NCI-H2081 treated with DMSO at 0.1 percent for 48 hours (cell line): ENCODE results near the gene SRRM3.
"Not testable (repeated sequence)": the region's sequence is repeated elsewhere in the genome, so short reads cannot be mapped to it uniquely, and the experiment has no call there.

Source experiments
- DNase-seq: peaks from one replicate; lab custom pipeline; 2025; lab: John Stamatoyannopoulos, UW

Gene SRRM3

DNA sequence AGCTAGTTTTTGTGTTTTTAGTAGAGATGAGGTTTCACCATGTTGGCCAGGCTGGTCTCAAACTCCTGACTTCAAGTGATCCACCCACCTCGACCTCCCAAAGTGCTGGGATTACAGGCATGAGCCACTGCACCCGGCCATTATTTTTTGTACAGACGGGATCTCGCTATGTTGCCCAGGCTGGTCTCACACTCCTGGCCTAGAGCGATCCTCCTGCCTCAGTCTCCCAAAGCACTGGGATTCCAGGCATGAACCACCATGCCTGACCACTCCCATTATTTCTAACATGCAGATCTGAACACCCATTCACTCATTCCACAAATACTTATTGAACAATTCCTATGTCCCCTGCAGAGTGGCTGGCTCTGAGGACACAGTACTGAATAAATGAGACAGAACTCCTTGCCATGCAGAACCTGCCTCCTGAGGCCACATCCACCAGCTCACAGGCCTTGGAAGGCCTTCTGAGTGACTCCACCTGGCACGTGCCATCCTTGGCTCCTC lies 89.2 kb downstream of the SRRM3 start:
- not testable (repeated sequence) for DNase-seq

DNA sequence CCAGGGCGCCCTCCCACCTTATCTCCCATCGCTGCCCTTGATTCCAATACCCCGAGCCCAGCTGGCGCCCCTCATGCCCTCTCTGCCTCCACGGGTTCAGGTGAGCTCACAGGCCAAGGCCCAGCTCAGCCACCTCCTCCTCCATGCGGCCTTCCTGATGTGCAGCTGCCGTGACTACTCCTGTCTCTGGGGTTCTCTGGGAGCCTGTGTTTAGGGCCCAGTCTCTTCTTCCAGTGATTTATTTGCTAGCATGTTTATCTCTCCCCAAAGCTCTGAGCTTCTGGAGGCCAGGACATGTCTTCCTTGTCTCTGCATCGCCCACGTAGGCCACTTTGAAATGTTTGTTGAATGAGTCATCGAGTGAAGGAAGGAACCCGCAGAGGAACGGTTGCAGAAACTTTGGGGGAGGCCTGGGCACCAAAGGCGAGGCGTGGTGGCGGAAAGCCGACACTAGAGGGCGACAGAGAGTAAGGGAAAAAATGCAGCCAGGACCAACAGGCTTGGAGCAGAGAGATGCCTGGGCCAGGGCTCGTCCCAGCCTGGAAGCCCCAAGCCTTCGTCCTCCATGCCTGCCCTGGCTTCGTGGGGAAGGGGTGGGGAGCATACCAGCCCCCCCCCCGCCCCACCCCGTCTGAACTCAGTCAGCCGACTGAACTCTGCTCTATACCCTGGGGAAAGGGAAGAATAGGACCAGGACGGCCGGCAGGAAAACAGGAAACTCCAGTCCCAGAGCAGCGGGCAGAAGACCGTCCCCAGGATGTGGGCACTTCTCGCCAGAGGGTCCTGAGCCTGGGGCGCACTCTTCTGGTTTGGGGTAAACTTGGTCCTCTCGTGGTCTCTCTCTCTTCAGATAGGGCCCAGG lies 89.9 kb downstream of the SRRM3 start:
- peak; percentile 63 for DNase-seq

DNA sequence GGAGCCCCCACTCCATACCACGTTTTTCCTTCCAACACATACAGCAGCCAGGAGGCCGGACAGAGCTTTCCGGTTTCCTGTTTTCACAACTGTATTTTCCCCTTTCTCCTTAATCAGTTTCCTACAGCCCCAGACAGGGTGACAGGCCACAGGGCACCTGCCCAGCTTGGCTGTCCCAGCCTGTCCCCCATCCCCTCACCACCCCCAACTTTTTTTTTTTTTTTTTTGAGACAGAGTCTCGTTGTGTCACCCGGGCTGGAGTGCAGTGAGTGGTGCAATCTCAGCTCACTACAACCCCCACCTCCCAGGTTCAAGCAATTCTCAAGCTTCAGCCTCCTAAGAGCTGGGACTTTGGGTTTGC lies 90.5 kb downstream of the SRRM3 start:
- DNase-seq, result no peak

DNA sequence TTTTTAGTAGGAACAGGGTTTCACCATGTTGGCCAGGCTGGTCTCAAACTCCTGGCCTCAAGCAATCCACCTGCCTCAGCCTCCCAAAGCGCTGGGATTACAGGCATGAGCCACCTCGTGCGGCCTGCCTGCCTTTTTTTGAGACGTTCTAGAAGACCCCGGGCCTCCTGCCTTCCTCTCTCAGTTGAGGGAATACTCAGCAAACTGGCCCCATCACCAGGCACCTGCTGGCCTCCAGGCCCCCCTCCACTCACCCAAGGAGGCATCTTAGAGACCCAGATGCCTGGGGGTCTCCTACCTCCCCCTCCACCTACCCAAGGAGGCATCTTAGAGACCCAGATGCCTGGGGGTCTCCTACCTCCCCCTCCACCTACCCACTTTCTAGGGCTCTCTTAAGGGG lies 91.2 kb downstream of the SRRM3 start:
- DNase-seq, result not testable (repeated sequence)

DNA sequence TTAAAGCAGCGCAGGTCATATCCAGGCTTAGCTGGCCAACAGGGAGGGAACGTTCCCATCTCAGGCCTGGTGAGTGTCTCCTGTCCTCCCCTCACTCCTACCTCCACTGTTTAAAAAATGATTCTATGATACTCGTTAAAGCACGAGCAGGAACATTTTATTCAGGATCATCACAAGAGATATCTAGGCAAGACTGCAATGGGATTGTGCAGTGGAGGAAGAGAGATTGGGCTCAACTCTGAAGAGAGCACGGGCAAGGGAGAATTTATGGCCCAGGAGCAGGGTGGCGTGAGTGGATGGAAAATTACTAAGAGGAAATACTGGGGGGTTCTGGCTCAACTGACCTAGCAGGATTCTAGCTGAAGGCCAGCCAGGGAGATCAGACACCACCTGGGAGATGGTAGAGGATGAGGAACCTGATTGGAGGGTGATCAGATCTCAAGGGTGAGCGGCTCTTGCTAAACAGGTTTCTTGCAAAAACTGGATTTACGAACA lies 91.8 kb downstream of the SRRM3 start:
- DNase-seq, result no peak

DNA sequence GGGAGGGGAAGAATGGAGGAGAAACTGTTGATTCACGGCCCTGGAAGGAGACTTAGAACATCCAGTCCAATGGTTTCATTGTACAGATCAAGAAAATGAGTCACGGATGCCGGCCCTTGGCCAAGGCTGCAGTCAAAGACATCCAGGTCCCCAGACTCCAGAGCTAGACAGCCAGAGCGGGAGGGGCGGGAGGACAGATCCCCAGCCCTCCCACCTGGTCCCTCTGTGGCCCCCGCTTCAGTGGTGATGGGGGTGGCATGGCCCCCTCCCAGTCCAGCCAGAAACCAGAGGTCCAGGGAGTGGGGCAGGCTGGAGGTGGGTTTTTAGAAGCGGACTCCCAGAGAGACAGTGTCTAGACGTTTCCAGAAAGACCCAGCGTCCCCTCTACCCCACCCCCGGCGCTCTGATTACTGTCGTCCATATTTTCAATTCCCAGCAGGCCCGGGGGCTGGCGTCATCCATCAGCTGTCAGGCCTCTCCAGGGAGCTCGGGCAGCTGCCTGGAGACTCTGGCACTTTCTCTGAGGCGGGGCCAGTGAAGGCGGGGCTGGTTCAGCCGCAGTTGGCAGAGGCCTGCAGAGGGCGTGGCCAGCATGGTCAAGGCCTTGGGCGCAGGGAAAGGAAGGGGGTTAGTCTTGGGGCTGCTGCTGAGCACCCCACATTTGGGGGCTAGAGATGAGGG lies 92.8 kb downstream of the SRRM3 start:
- peak; percentile 66 for DNase-seq

DNA sequence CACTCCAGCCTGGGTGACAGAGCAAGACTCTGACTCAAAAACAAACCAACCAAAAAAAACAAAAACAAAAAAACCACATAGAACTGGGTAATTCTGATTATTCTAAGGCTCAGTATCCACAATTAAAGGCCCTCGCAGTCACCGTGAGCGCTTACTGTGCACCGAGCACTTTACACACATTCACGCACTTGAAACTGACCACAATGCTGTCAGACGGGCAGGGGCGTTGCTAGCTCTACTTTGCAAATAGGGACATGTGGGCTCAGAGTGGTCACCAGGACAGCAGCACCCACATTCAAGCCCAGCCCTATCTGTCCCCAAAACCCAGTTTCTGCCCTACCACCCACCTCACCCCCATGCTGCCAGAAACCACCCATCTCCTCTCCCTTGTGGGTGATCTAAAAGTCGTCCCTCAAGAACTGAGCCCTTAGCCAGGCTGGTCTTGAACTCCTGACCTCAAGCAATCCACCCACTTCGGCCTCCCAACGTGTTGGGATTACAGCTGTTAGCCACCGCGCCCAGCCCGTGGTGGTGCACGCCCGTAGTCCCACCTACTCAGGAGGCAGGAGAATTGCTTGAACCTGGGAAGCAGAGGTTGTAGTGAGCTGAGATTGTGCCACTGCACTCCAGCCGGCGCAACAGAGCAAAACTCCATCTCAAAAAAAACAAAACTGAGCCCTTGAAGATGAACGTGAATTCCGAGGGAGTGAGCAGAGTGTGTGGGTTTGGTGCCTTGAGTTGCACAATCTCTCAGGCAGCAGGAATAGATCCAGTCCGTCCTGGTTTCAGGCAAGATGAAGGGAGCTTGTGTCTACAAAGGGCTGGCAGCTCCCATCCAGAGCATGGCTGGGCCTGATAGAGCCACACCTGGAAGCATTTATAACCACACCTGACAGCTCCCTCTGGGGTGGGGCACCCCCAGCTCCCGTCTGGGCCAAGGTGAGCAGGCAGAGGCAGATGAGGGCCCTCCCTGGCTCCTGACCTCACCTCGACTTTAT lies 95.3 kb downstream of the SRRM3 start:
- DNase-seq, result no peak

DNA sequence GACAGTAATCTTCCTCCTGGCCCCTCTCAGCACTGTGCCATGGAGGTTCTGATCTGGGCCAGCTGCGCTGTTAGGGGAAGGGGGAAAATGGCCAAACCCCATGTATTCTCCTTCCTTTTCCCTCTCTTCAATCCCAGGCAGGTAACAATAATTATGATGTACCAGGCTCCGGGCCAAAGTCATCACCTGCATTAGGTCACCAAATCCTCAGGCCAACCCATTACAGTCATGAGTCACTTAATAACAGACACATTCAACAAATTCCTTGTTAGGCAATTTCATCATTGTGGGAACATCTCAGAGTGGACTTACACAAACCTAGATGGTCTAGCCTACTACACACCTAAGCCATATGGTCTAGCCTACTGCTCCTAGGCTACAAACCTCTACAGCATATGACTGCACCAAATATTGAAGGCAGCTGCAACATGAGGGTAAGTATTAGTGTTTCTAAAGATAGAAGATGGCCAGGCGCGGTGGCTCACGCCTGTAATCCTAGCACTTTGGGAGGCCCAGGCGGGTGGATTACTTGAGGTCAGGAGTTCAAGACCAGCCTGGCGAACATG lies 98.6 kb downstream of the SRRM3 start:
- no peak for DNase-seq

DNA sequence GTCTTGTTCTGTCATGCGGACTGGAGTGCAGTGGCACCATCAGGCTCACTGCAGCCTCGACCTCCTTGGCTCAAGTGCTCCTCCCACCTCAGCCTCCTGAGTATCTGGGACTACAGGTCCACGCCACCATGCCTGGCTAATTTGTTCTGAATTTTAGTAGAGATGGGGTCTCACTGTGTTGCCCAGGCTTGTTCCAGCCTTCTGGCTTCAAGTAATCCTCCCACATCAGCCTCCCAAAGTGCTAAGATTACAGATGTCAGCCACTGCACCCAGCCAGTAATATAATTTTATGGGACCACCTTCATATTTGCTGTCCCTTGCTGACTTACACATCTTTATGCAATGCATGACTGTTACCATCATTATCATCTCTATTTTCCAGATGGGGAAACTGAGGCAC lies 99.3 kb downstream of the SRRM3 start:
- no peak for DNase-seq

DNA sequence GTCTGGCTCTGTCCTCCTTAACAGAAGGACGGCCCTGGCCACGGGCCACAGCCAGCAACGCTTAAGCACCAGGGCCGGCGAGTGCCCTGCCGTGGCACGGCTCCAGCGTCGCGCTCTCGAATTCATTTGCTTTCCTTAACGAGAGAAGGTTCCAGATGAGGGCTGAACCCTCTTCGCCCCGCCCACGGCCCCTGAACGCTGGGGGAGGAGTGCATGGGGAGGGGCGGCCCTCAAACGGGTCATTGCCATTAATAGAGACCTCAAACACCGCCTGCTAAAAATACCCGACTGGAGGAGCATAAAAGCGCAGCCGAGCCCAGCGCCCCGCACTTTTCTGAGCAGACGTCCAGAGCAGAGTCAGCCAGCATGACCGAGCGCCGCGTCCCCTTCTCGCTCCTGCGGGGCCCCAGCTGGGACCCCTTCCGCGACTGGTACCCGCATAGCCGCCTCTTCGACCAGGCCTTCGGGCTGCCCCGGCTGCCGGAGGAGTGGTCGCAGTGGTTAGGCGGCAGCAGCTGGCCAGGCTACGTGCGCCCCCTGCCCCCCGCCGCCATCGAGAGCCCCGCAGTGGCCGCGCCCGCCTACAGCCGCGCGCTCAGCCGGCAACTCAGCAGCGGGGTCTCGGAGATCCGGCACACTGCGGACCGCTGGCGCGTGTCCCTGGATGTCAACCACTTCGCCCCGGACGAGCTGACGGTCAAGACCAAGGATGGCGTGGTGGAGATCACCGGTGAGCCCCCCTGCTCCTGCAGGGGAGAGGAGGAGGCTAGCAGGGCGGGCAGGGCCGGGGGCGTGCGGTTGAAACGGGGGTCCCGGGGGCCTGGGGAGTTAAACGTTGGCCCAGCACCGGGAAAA lies 100.9 kb downstream of the SRRM3 start, which contains the start of gene HSPB1:
TSS of gene HSPB1 (plus strand) at position 327 of the 855 bp plus-strand sequence. CDS start at position 367, 40 bp downstream.
- DNase-seq, result peak; percentile 51

DNA sequence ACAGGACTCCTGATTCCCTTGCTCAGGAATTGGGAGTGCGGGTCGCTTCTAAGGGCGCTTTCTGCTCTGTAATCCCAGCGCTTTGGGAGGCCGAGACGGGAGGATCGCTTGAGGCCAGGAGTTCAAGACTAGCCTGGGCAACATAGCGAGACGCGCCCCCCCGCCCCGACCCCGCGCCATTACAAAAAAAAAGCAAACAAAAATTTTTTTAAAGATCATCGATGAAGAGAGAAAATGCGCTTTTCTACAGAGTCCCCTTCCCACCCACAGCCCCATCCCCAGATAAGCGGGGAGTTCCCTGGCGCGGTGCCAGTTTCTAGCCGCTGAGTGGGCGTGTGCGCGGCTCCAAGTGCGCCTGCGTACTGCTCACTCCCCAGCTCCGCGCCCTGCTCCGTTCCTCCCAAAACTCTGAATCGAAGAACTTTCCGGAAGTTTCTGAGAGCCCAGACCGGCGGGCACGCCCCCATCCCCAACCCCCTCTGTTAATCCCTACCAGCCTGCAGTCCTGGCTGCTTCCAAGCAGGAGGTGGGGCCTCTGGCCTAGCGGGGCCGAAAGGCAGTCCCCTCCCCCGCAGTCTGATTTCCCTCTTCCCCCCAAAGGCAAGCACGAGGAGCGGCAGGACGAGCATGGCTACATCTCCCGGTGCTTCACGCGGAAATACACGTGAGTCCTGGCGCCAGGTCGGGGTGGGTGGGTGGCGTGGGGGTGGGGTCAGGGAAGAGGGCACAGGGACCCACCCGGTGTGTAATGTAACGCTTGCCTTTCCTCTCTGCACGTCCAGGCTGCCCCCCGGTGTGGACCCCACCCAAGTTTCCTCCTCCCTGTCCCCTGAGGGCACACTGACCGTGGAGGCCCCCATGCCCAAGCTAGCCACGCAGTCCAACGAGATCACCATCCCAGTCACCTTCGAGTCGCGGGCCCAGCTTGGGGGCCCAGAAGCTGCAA lies 101.8 kb downstream of the SRRM3 start:
- DNase-seq, result no peak

DNA sequence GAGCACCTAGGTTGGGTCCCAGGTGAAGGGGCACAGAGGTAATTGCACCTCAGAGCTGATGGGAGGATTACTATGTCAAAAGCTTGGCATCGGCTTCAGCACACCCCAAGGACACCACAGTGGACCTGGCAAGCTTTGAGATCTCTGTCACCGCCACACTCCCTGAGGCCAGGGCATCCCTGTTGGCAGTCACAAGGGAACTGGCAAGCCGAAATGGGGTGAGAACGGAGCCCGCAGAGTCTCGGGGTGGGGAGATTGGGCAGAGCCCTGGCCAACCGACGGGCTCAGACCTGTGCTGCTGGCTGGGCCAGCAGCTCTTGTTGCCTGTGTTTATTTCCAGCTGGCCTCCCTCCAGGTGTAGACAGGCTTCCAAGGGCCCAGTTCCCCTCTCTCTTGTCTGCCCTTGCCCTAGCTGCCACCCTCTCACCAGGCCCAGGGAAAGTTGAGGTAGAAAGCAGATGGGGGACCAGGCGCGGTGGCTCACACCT lies 103.2 kb downstream of the SRRM3 start:
- no peak for DNase-seq

DNA sequence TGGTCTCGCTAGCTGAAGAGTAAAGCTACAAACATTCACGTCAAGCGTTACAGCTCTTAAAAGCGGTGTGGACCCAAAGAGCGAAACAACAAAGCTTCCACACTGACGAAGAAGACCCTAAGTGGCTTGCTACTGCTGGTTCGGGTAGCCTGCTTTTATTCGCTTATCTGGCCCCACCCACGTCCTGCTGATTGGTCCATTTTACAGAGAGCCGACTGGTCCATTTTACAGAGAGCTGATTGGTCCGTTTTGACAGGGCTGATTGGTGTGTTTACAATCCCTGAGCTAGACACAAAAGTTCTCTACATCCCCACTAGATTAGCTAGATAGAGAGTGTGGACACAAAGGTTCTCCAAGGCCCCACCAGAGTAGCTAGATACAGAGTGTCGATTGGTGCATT lies 107.2 kb downstream of the SRRM3 start:
- DNase-seq, result not testable (repeated sequence)

DNA sequence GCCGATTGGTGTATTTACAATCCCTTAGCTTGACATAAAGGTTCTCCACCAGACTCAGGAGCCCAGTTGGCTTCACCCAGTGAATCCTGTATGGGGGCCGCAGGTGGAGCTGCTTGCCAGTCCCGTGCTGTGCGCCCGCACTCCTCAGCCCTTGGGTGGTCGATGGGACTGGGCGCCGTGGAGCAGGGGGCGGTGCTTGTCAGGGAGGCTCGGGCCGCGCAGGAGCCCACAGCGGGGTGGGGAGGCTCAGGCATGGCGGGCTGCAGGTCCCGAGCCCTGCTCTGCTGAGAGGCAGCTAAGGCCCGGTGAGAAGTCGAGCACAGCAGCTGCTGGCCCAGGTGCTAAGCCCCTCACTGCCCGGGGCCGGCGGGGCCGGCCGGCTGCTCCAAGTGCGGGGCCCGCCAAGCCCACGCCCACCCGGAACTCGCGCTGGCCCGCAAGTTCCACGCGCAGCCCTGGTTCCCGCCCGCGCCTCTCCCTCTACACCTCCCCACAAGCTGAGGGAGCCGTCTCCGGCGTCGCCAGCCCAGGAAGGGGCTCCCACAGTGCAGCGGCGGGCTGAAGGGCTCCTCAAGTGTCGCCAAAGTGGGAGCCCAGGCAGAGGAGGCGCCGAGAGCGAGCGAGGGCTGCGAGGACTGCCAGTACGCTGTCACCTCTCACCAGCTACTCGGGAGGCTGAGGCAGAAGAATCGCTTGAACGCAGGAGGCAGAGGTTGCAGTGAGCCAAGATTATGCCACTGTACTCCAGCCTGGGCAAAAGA lies 107.8 kb downstream of the SRRM3 start:
- DNase-seq, result not testable (repeated sequence)

DNA sequence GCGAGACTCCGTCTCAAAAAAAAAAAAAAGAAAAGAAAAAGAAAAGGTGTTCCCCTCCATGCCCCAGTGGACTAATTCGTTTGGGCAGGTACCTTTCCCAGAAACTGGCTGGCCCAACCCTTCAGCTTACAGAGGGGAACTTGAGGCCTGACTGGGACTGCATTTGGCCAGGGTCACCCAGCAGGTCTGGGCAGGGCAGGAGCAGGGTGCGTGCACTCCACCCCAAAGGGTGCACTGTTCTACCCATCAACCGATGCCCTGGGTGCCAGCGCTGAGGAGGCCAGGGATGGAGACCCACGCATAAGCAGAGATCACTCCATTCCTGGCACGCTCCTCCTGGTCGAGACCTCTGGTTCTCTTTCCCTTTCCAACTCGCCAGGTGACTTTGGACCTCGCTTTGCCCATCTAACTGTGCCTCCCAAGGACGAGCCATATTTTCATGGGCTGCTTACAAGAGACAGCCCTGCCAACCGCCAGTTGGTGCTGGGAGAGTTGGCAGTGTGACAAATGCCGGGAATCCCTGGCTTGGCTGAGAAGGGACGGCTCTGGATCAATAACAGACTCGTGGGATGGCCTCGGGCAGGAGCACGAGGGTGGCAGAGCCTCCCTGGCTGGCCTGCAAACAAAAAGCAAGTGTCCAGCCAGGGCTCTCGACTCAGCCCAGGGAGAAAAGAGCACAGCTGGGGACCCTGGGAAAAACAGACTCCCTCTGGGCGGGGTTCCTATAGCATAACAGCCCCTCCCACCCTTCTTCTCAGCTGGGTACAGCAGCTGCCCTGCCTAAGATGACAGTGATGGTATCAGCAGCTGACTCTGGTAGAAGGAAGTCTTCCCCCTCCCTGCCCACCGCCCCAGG lies 108.6 kb downstream of the SRRM3 start:
- peak; percentile 47 for DNase-seq

DNA sequence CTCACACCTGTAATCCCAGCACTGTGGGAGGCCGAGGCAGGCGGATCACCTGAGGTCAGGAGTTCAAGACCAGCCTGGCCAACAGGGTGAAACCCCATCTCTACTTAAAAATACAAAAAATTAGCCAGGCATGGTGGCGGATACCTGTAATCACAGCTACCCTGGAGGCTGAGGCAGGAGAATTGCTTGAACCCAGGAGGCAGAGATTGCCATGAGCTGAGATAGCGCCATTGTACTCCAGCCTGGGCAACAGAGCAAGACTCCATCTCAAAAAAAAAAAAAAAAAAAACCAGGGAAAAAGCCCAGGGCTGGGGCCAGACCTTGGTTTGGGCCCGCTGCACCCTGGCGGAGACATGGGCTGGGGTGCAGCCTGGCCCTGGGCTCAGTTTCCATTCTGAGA lies 110.1 kb downstream of the SRRM3 start:
- not testable (repeated sequence) for DNase-seq

DNA sequence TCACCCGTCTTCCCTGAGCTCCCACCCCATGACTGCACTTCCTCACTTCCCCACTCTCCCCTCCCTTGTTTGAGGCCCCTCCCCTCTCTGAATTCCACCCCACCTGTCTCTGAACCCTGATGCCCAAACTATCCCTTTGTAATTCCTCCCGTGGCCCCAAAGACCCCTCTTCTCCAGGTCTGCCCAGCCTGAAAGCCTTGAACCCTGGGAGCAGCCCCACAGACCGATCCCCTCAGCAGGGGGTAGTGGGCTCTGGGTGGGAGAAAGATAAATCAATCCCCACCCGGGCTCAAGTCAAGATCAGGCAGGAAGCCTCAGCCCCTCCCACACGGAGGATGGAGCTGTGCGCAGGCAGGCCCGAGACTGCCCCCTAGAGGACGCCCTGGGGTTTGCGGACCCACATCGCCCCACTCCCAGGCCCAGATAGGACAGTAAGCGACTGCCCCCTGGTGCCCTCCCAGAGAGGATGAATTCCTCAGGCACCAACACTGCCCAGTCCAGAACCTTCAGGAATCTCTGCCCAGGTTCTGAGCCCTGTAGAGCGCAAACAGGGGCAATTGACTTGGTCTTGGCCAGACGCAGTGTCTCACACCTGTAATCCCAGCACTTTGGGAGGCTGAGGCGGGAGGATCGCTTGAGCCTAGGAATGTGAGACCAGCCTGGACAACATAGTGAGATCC lies 112.5 kb downstream of the SRRM3 start:
- peak; percentile 67 for DNase-seq
